Loucy (cell line): ENCODE data around the gene NHSL2.

Experiments
- H2AFZ ChIP-seq: fragments of 200-600 bp; sonication (generic); 2 replicates; pipeline ENCODE4 v1.6.0; 2016; ENCODE audit warnings: antibody characterized with exemption, mild to moderate bottlenecking, low read length, moderate library complexity
- H3F3A ChIP-seq: fragments of 200-600 bp; 2 replicates; pipeline ENCODE4 v1.6.0; 2016; ENCODE audit warnings: antibody characterized with exemption, low read depth, mild to moderate bottlenecking
- H3K27me3 ChIP-seq: fragments of 200-600 bp; sonication (generic); 2 replicates; pipeline ENCODE4 v1.6.1; 2014; ENCODE audit warnings: low read length, mild to moderate bottlenecking; ENCODE audit not compliant: insufficient read depth, poor library complexity, severe bottlenecking
- H3K36me3 ChIP-seq: fragments of 200-600 bp; sonication (generic); 2 replicates; pipeline ENCODE4 v1.6.1; 2016; ENCODE audit warnings: low read length; ENCODE audit not compliant: insufficient read depth
- H3K4me1 ChIP-seq: fragments of 200-600 bp; sonication (generic); 2 replicates; pipeline ENCODE4 v1.5.1; 2014; ENCODE audit warnings: low read length, mild to moderate bottlenecking; ENCODE audit not compliant: insufficient read depth, poor library complexity, severe bottlenecking
- H3K4me2 ChIP-seq: fragments of 200-600 bp; sonication (generic); 2 replicates; pipeline ENCODE4 v1.6.0; 2014; ENCODE audit warnings: antibody characterized with exemption, low read length, low read depth, mild to moderate bottlenecking; ENCODE audit not compliant: poor library complexity, severe bottlenecking
- H3K4me3 ChIP-seq: fragments of 200-600 bp; sonication (generic); 2 replicates; pipeline ENCODE4 v1.5.1; 2014; ENCODE audit warnings: low read length, mild to moderate bottlenecking, mixed read lengths; ENCODE audit not compliant: poor library complexity, severe bottlenecking
- H3K79me2 ChIP-seq: fragments of 200-600 bp; sonication (generic); 2 replicates; pipeline ENCODE4 v1.6.1; 2014; ENCODE audit warnings: low read length; ENCODE audit not compliant: insufficient read depth
- H3K9ac ChIP-seq: fragments of 200-600 bp; sonication (generic); 2 replicates; pipeline ENCODE4 v1.6.0; 2014; ENCODE audit warnings: mild to moderate bottlenecking, low read depth, low read length, moderate library complexity; ENCODE audit not compliant: poor library complexity, severe bottlenecking
- H3K9me2 ChIP-seq: fragments of 200-600 bp; sonication (generic); replicated peaks from 2 replicates; pipeline ENCODE4 v1.6.1; 2016; ENCODE audit warnings: low read depth, low read length, mixed read lengths
- H3K9me3 ChIP-seq: fragments of 200-600 bp; sonication (generic); 2 replicates; pipeline ENCODE4 v1.6.1; 2014; ENCODE audit warnings: mild to moderate bottlenecking, antibody characterized with exemption, low read length, low read depth; ENCODE audit not compliant: insufficient read depth
- H4K20me1 ChIP-seq: fragments of 200-600 bp; sonication (generic); 2 replicates; pipeline ENCODE4 v1.6.0; 2014; ENCODE audit warnings: antibody characterized with exemption, low read length, mild to moderate bottlenecking; ENCODE audit not compliant: insufficient read depth, poor library complexity, severe bottlenecking
- EZH2phosphoT487 ChIP-seq: fragments of 200-600 bp; IDR thresholded peaks from 2 replicates; pipeline ENCODE4 v1.6.1; 2018; ENCODE audit warnings: antibody characterized with exemption, mild to moderate bottlenecking, moderate library complexity, borderline replicate concordance
- TF ChIP-seq, protein P1 (sequence below): fragments of 200-600 bp; sonication (generic); conservative IDR thresholded peaks from 2 replicates; pipeline ENCODE4 v1.5.1; 2014; ENCODE audit warnings: mild to moderate bottlenecking, antibody characterized with exemption, low read length

Gene NHSL2

DNA sequence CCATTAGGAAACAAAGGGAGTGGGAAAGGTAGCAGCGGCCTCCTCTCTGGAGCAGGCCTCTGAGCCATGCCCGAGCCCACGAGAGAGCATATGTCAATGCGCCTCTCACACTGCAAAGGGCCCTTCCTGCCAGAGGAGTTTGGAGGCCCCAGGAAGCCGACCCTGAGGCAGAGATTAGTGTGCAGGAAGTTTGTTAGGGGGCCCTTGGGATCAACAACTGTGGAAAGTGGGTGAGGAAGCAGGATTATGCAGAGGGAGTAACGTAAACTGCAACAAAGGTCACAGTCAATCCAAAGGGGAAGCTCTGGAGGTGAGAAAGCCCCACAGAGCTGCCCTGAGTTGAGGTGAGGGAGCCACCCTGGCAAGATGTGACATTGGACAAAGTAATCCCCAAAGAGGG, 203.7 kb downstream of the NHSL2 start:
- Histone ChIP-seq H3K9me2 (no peaks in the 10 kb centered on the region), H3K4me1 (peaks cover 18% of the 10 kb centered on the region), H2AFZ (no peak overlapping the region), H3K4me2 (no peak overlapping the region), H3F3A (no peaks in the 10 kb centered on the region), H3K79me2 (no peaks in the 10 kb centered on the region), H3K9ac (no peak overlapping the region), H4K20me1 (no peaks in the 10 kb centered on the region), H3K36me3 (no peaks in the 10 kb centered on the region), H3K9me3 (no peaks in the 10 kb centered on the region), H3K27me3 (no peaks in the 10 kb centered on the region), H3K4me3 (no peak overlapping the region)
- TF ChIP-seq, protein P1, sequence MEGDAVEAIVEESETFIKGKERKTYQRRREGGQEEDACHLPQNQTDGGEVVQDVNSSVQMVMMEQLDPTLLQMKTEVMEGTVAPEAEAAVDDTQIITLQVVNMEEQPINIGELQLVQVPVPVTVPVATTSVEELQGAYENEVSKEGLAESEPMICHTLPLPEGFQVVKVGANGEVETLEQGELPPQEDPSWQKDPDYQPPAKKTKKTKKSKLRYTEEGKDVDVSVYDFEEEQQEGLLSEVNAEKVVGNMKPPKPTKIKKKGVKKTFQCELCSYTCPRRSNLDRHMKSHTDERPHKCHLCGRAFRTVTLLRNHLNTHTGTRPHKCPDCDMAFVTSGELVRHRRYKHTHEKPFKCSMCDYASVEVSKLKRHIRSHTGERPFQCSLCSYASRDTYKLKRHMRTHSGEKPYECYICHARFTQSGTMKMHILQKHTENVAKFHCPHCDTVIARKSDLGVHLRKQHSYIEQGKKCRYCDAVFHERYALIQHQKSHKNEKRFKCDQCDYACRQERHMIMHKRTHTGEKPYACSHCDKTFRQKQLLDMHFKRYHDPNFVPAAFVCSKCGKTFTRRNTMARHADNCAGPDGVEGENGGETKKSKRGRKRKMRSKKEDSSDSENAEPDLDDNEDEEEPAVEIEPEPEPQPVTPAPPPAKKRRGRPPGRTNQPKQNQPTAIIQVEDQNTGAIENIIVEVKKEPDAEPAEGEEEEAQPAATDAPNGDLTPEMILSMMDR, result no peak
- no peak for TF ChIP-seq EZH2phosphoT487

DNA sequence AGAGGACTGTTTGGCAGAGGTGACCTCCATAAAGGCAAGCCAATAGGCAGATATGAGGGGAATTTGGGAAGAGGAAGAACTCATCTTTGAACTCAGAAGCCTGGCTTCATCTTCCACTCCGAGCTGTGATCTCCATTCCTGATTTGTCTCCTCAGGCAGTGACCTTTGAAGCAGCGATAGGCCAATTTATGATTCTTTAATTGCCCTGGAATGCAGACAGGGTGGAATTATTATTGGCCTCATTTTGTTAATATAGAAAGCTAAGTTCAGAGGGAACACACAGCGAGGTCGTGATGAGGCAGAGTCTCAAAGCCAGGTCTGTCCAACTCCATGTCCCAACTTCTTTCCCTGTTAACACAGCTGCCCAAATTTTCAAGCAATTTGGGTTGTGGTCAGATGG, 204.2 kb downstream of the NHSL2 start:
- TF ChIP-seq, protein P1, result no peak
- TF ChIP-seq EZH2phosphoT487, result no peak
- H3K27me3 ChIP-seq, result no peaks in the 10 kb centered on the region
- no peak overlapping the region for H3K9ac ChIP-seq
- H3K4me1 ChIP-seq, result peaks cover 18% of the 10 kb centered on the region
- H3K4me2 ChIP-seq, result no peak overlapping the region
- no peak overlapping the region for H3K4me3 ChIP-seq
- no peaks in the 10 kb centered on the region for H3F3A ChIP-seq
- no peaks in the 10 kb centered on the region for H3K79me2 ChIP-seq
- no peaks in the 10 kb centered on the region for H4K20me1 ChIP-seq
- H2AFZ ChIP-seq, result no peak overlapping the region
- H3K9me3 ChIP-seq, result no peaks in the 10 kb centered on the region
- no peaks in the 10 kb centered on the region for H3K9me2 ChIP-seq
- no peaks in the 10 kb centered on the region for H3K36me3 ChIP-seq

- H3K36me3 ChIP-seq, result no peaks in the 10 kb centered on the region
- no peaks in the 10 kb centered on the region for H3K9me3 ChIP-seq
- no peak overlapping the region for H3K4me3 ChIP-seq
- H3K4me2 ChIP-seq, result no peak overlapping the region
- no peaks in the 10 kb centered on the region for H3K79me2 ChIP-seq
- H3K4me1 ChIP-seq, result peaks cover 15% of the 10 kb centered on the region
- no peaks in the 10 kb centered on the region for H4K20me1 ChIP-seq
- H3K9me2 ChIP-seq, result no peaks in the 10 kb centered on the region
- H3K27me3 ChIP-seq, result no peaks in the 10 kb centered on the region
- TF ChIP-seq, protein P1, result no peak
- TF ChIP-seq EZH2phosphoT487, result no peak
- H3F3A ChIP-seq, result no peaks in the 10 kb centered on the region
- H2AFZ ChIP-seq, result no peak overlapping the region
- no peak overlapping the region for H3K9ac ChIP-seq
These were observed 204.7 kb downstream of the NHSL2 start for GRCh38 chrX:72115380-72115779.
